Fibroblast of lung (primary cell): ENCODE data around the gene GON7. TPM values are rescaled to one million over a fixed set of nuclear protein-coding genes. Genes with fewer than 3 reads are reported as not detected.

Source experiments
- DNase-seq, 2 donors: peaks; one replicate each; pipeline versions ENCODE4 v3.0.0 to v3.0.0-alpha.2; 2010; ENCODE audit warnings: low read depth in 2 of 2
- H2AFZ ChIP-seq: 2 replicates; pipeline ENCODE4 v1.5.1; 2012; ENCODE audit warnings: low read length, control low read depth, inconsistent platforms
- H3K27ac ChIP-seq: 2 replicates; pipeline ENCODE4 v1.5.1; 2011; ENCODE audit warnings: low read length, control low read depth; ENCODE audit not compliant: insufficient read depth
- H3K27me3 ChIP-seq: 2 replicates; pipeline ENCODE4 v1.5.1; 2011; ENCODE audit warnings: mild to moderate bottlenecking, low read length; ENCODE audit not compliant: control insufficient read depth, insufficient read depth
- H3K36me3 ChIP-seq: 2 replicates; pipeline ENCODE4 v1.5.1; 2011; ENCODE audit warnings: low read length; ENCODE audit not compliant: control insufficient read depth, insufficient read depth
- H3K4me1 ChIP-seq: 2 replicates; pipeline ENCODE4 v1.5.1; 2011; ENCODE audit warnings: low read length; ENCODE audit not compliant: control insufficient read depth, insufficient read depth; ENCODE audit errors: extremely low read depth
- H3K4me2 ChIP-seq: 2 replicates; pipeline ENCODE4 v1.5.1; 2011; ENCODE audit warnings: low read length, control low read depth; ENCODE audit not compliant: insufficient read depth; ENCODE audit errors: extremely low read depth
- H3K4me3 ChIP-seq, 4 experiments: fragments of 200-600 bp in 1 of 4; sonication (generic) in 1 of 4; replicated peaks in 1 of 4; 2 replicates each; pipeline ENCODE4 v1.5.1; 2011 to 2016; ENCODE audit warnings: low read length in 4 of 4, low read depth in 3 of 4, mild to moderate bottlenecking in 3 of 4, control low read depth in 2 of 4, inconsistent platforms in 1 of 4, mixed read lengths in 1 of 4; ENCODE audit not compliant: insufficient read depth in 1 of 4; ENCODE audit errors: control extremely low read depth in 1 of 4
- H3K79me2 ChIP-seq: 2 replicates; pipeline ENCODE4 v1.5.1; 2012; ENCODE audit warnings: mild to moderate bottlenecking, low read length, inconsistent platforms; ENCODE audit not compliant: control insufficient read depth, insufficient read depth
- H3K9ac ChIP-seq: 2 replicates; pipeline ENCODE4 v1.5.1; 2011; ENCODE audit warnings: mild to moderate bottlenecking, low read length, control low read depth; ENCODE audit not compliant: insufficient read depth
- H3K9me3 ChIP-seq: 2 replicates; pipeline ENCODE4 v1.5.1; 2012; ENCODE audit warnings: low read depth, low read length; ENCODE audit not compliant: control insufficient read depth, insufficient read depth
- H4K20me1 ChIP-seq: 2 replicates; pipeline ENCODE4 v1.5.1; 2011; ENCODE audit warnings: low read length; ENCODE audit not compliant: control insufficient read depth, insufficient read depth; ENCODE audit errors: extremely low read depth
- EZH2 ChIP-seq: IDR thresholded peaks from 2 replicates; pipeline ENCODE4 v1.5.1; 2012; ENCODE audit warnings: low read length, control low read depth, mild to moderate bottlenecking; ENCODE audit errors: missing control alignments
- polyA plus RNA-seq, 2 donors: library from polyadenylated mRNA; depleted of rRNA in 1 of 2; stranded (reverse) in 1 of 2; unstranded in 1 of 2; fragments of >200 nt; gene quantifications; 2 replicates each; pipeline ENCODE4 v1.2.1, GENCODE V29; 2011 to 2012; ENCODE audit warnings: missing spikeins in 1 of 2
- total RNA-seq: library from RNA; depleted of rRNA; stranded (reverse); fragments of >200 nt; gene quantifications from 2 replicates; pipeline ENCODE4 v1.2.1, GENCODE V29; 2014
- TF ChIP-seq, protein P1 (sequence below), 2 donors: IDR thresholded peaks in 1 of 2; conservative IDR thresholded peaks in 1 of 2; 1 replicate in 1 of 2; 2 replicates in 1 of 2; pipeline ENCODE4 v1.5.1; 2011 to 2012; ENCODE audit warnings: low read length in 2 of 2, control low read depth in 1 of 2, inconsistent platforms in 1 of 2, low read depth in 1 of 2, mild to moderate bottlenecking in 1 of 2

The GON7 gene
- total and polyA plus RNA-seq, 2 donors (not counting 1 experiment from before 2014, with no cell fraction given): 13.1 to 17.2 TPM

DNA sequence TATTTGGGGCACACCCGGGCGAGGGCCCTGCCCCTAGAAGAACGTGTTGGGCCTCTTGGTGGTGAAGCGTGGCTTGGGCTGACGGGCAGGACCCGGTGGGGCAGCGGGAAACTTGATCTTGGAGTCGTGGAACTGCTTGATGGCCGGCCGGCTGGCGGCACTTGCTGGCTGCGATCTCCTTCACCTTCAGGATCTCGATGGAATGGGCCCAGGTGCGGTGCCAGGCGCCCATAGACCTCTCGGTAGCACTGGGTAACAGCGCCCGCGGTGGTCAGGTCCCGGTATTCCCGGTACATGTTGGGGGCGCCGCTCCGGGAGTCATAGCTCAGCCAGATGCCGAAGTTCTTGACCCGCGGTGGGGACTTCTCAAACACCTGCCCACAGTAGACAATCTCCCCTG lies 16.7 kb upstream of the GON7 start:
- no peaks in the 10 kb centered on the region for H3K79me2 ChIP-seq
- no peaks in the 10 kb centered on the region for H3K9me3 ChIP-seq
- no peak for DNase-seq
- no peak overlapping the region for H3K27ac ChIP-seq
- H2AFZ ChIP-seq: no peak overlapping the region
- H4K20me1 ChIP-seq: no peaks in the 10 kb centered on the region
- H3K9ac ChIP-seq: no peak overlapping the region
- no peak overlapping the region for H3K4me2 ChIP-seq
- H3K27me3 ChIP-seq: no peaks in the 10 kb centered on the region
- no peaks in the 10 kb centered on the region for H3K4me1 ChIP-seq
- TF ChIP-seq, protein P1, sequence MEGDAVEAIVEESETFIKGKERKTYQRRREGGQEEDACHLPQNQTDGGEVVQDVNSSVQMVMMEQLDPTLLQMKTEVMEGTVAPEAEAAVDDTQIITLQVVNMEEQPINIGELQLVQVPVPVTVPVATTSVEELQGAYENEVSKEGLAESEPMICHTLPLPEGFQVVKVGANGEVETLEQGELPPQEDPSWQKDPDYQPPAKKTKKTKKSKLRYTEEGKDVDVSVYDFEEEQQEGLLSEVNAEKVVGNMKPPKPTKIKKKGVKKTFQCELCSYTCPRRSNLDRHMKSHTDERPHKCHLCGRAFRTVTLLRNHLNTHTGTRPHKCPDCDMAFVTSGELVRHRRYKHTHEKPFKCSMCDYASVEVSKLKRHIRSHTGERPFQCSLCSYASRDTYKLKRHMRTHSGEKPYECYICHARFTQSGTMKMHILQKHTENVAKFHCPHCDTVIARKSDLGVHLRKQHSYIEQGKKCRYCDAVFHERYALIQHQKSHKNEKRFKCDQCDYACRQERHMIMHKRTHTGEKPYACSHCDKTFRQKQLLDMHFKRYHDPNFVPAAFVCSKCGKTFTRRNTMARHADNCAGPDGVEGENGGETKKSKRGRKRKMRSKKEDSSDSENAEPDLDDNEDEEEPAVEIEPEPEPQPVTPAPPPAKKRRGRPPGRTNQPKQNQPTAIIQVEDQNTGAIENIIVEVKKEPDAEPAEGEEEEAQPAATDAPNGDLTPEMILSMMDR (conservative IDR thresholded peaks at IDR 0.05 in 1 of 2, IDR thresholded peaks at IDR 0.05 in 1 of 2; ENCODE audit: low read depth in 1 of 2, low read length in 2 of 2): no peak
- TF ChIP-seq EZH2: no peak
- no peak overlapping the region for H3K4me3 ChIP-seq
- H3K36me3 ChIP-seq: peaks cover 6% of the 10 kb centered on the region

DNA sequence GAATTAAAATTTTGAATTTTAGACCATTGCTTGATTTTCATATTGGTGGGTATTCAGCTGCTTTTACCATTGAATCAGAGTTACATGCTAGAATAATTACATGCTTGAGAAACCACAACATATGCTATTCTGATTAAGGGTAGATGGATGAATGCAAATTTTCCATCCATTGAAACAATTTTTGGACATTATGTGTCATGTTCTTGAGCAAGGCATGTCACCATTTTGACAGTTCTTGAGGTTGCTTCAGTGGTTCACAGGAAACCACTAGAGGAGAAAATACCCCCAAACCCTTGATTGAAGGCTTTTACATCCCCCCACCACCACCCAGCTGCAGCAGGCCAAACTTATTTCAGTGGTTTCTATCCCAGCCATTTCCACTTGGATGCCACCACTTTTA lies 13.6 kb upstream of the GON7 start:
- no peak overlapping the region for H3K4me3 ChIP-seq
- no peak overlapping the region for H3K27ac ChIP-seq
- no peak overlapping the region for H3K9ac ChIP-seq
- no peak overlapping the region for H3K4me2 ChIP-seq
- no peaks in the 10 kb centered on the region for H3K79me2 ChIP-seq
- H3K9me3 ChIP-seq: no peaks in the 10 kb centered on the region
- TF ChIP-seq EZH2: no peak
- TF ChIP-seq, protein P1 (conservative IDR thresholded peaks at IDR 0.05 in 1 of 2, IDR thresholded peaks at IDR 0.05 in 1 of 2; ENCODE audit: low read depth in 1 of 2, low read length in 2 of 2): no peak
- no peaks in the 10 kb centered on the region for H3K36me3 ChIP-seq
- DNase-seq: no peak
- H3K27me3 ChIP-seq: no peaks in the 10 kb centered on the region
- H4K20me1 ChIP-seq: no peaks in the 10 kb centered on the region
- no peaks in the 10 kb centered on the region for H3K4me1 ChIP-seq
- no peak overlapping the region for H2AFZ ChIP-seq

DNA sequence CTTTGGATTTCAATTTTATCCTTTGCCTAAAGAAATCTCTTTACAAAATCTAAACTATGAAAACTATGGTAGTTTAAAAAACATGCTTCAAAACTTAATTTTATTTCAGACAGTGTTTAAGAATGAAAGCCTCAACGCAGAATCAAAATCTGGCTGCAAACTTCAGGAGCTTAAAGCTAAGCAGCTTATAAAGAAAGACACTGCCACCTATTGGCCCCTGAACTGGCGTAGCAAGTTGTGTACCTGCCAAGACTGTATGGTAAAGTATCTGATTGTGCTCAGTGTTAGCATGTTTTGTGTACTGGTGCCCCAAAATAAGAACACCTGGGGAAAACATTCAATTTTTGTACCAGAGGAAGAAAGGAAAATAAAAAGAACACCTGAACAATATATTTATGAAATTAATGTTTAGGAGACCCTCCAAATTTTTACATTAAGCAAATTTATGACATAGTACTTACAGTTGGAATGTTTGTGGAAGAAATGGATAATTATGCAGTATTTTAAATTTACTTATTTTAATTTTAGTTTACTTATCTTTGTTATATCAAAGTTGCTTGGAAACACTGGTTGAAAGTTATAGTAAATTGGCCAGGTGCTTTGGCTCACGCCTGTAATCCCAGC lies 12.3 kb upstream of the GON7 start:
- H3K9ac ChIP-seq: no peak overlapping the region
- H3K27me3 ChIP-seq: no peaks in the 10 kb centered on the region
- no peak overlapping the region for H3K4me3 ChIP-seq
- TF ChIP-seq, protein P1 (conservative IDR thresholded peaks at IDR 0.05 in 1 of 2, IDR thresholded peaks at IDR 0.05 in 1 of 2; ENCODE audit: low read depth in 1 of 2, low read length in 2 of 2): peak; percentile 42 to 60
- no peak for TF ChIP-seq EZH2
- H3K4me2 ChIP-seq: no peak overlapping the region
- no peaks in the 10 kb centered on the region for H3K79me2 ChIP-seq
- H3K4me1 ChIP-seq: no peaks in the 10 kb centered on the region
- no peaks in the 10 kb centered on the region for H4K20me1 ChIP-seq
- H3K9me3 ChIP-seq: no peaks in the 10 kb centered on the region
- H3K27ac ChIP-seq: no peak overlapping the region
- peaks cover 3% of the 10 kb centered on the region for H3K36me3 ChIP-seq
- peak; percentile 56 to 72 for DNase-seq
- no peak overlapping the region for H2AFZ ChIP-seq
